HG02642 (cell line): ENCODE data around the gene BTN1A1.
"Not testable (repeated sequence)": the region's sequence is repeated elsewhere in the genome, so short reads cannot be mapped to it uniquely, and the experiment has no call there.

Experiments used
- ATAC-seq: cut with Tn5 transposase; IDR thresholded peaks from one replicate; pipeline ENCODE4 v1.9.1; 2021; ENCODE audit warnings: mild to moderate bottlenecking; ENCODE audit not compliant: unreplicated experiment, poor library complexity

The BTN1A1 gene

DNA sequence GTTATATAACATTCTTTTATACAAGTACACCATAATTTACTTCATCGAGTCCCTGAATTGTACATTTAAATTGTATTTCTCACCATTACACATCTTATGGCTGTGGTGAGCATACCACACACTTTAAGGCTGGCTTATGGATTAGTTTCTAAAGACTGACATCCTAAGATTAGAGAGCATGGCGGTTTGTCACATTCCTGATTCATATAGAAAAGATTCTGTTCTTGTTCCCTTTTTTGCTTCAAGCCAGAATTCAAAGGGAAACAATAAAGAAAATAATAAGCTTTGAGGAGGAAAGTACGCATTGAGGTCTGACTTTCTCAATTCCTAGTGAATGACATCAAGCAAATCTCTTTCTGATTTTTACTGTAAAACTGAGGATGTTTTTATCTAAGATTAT is 2.5 kb downstream of the BTN1A1 start:
- no peak for ATAC-seq

DNA sequence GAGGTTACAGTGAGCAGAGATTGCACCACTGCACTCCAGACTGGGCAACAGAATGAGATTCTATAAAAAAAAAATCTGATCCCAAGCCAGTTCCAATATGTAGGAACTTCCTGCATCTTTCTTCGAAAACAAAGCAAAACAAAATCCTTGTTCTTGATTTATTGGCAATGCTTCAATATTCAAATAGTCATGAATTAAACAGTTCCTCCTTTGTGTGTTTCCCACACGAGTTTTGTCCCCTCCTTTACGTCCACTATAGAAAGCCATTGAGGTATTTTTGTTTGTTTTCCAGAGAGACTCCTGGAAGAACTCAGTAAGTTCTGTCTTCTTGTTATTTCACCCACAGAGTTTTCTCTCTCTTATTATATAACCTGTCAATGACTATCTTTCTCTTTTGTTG is 7.6 kb downstream of the BTN1A1 start:
- no peak for ATAC-seq

DNA sequence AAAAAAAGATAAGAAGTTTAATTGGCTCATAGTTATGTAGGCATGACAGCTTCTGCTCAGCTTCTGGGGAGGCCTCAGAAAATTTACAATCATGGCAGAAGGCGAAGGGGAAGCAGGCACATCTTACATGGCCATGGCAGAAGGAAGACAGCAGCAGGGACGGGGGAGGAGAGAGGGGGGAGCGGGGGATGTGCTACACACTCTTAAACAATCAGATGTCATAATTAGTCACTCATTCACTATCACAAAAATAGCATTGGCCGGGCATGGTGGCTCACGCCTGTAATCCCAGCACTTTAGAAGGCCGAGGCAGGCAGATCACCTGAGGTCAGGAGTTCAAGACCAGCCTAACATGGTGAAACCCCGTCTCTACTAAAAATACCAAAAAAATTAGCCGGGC is 10.9 kb downstream of the BTN1A1 start:
- not testable (repeated sequence) for ATAC-seq

DNA sequence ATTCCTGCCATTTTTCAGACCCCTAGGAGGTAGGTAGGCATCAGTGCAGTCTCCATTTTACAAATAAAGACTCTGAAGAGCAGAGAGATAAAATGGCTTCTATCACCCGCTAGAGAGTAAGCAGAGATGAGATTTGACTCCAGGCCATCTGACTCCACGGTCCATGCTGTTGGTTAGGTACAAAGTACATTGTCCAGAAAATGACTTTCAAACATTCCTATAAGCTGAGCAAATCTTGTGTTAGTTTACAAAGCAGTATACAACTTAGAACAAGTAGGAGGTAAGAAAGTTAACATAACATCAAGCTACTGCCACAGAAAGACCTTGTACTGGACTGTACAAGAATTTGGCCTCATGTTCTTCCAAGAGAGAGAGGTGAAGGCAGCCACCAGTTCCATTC is 14.9 kb downstream of the BTN1A1 start:
- no peak for ATAC-seq

DNA sequence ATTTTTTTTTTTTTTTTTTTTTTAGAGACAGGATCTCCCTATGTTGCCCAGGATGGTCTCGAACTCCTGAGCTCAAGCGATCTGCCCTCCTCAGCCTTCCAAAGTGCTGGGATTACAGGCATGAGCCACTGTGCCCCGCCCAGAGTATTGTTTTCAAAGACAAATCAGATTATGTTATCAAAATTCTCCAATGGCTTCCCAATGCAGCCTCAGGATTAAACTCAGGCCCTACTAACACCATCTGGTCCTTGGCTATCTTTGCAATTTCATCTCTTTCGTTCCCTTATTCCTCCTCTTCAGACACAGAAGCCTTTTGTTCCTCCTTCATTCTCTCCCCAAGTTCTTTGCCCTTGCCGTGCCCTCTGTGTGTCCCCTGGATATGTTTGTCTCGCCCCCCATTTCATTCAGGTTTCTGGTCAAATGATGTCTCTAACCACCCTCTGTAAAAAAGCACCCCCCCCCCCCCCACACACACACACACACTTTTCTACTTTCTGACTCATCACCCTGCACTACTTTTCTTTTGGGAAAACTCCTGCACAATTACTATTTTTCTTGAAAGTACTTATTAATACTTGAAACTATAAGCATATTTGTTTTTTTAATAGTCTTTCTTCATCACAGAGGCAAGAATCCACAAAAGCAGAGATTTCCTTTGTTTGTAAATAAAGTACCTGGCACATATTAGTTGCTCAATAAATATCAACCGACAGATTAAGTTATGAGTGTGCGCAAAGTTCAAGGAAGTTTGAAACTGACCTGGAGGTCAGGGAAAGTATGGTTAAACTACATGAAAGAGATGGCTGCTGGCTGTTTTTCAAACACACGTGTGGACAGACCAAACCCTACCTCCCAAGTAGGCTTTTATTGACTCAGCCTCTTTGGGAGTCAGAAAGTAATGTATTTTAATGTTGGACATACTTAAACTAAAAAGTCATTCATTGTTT is 16.7 kb downstream of the BTN1A1 start:
- no peak for ATAC-seq

DNA sequence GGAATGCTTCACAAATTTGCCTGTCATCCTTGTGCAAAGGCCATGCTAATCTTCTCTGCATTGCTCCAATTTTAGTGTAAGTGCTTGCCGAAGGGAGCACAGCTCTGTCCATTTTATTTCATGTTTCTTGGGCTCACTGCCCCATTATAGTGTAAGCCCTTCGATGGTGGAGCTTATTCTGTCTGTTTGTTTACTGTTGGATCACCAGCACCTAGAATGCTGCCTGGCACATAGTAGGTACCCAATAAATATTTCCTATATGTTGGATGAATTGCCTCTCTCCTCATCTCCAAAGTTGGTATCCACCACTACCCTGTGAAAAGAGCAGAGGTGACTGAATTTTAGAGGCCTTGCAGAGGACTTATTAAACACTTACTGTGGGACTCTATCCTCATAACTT is 19.3 kb downstream of the BTN1A1 start:
- ATAC-seq: no peak

DNA sequence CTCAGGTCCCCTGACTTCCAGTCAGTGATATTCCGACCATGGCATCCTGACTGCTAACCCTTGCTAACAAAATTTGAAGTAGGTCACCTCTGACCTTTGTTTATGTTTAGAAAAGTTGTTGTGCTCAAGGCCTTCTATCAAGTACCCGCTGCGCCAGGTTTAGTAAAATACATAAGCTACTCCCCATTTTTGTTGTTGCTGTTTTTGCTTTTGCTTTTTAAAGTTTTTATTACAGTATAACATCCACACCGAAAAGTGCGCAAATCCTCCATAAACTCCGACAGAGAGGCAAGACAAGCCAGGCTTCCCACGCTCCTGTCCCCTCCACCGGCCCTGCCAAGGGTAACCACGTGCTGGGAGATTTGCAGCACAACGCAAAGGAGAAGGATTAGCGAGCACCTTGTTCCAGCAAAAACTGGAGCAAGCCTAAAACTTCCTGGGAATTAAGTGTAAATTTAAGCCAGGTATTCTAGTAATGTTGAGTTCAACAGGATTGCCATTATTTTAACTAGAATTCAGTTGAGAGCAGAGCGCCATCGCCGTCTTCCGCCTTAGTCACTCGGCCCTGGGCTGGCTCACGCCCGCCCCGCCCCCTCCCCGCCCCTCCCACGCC is 20.2 kb downstream of the BTN1A1 start:
- peak; percentile 35 for ATAC-seq

DNA sequence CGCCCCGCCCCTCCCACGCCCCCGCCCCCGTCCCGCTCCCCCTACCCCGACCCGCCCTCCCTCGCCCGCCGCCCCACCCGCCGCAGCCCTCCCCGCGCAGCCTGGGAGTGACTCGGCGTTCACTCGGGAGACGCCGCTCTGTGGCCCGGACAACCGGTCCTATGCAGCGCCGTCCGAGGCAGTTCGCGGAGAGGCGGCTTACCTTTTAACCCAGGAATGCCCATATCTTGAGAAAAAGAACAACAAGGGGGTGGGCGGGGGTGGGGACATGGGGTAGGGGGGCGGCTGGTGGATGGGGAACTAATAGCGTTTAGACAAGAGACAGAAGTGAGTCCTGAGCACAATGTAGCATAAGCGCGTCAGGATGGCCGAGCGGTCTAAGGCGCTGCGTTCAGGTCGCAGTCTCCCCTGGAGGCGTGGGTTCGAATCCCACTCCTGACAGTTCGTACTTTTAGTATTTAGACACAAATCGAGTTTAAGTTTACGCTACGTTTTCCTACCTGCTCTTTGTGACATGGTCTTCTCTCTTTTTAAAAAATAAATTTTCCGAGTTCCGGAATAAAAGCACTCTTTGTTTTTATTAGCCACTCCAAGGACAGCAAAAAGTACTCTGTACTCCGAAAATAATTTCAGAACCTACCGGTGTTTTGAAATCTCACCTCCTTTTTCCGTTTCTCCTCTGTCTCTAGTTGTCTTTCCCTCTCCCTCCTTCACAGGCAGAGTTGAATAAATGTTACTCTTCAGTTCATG is 20.9 kb downstream of the BTN1A1 start:
- peak; percentile 66 for ATAC-seq

DNA sequence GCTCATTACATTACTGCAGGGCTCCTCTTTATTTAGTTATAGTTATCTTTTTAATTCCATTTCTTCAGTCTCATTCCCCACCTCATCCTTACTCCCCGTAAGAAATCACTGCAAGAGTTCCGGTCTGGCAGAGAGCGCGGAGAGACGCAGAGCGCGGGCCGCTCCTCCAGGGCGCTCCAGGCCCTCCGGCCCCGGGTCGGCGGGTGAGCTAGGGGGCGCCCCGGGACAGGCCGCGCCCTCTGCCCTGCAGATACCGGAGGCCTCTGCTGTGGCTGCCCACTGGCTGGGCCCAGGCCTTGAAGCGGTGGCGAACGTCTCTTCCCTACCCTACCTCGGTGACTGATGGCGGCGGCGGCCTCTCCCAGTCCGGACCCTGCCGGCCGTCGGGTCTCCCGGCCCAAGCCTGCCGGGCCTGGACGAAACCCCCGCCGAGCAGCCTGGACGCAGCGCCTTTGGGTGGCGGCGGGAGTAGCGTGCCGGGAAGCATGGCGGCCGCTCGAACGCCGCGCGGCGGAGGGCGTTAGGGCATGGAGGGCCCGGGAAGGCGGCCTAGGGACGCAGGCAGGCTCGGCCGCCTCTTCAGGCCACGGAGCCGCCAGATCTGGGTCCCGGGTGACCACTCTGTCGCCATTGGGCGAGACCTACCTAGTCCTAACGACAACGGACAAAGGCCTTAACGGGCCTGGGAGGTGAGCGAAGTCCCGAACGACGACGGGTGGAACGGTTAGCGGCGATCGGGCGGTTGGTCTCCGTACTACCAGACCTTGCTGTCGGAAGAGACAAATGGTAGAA is 21.7 kb downstream of the BTN1A1 start:
- peak; percentile 84 for ATAC-seq

DNA sequence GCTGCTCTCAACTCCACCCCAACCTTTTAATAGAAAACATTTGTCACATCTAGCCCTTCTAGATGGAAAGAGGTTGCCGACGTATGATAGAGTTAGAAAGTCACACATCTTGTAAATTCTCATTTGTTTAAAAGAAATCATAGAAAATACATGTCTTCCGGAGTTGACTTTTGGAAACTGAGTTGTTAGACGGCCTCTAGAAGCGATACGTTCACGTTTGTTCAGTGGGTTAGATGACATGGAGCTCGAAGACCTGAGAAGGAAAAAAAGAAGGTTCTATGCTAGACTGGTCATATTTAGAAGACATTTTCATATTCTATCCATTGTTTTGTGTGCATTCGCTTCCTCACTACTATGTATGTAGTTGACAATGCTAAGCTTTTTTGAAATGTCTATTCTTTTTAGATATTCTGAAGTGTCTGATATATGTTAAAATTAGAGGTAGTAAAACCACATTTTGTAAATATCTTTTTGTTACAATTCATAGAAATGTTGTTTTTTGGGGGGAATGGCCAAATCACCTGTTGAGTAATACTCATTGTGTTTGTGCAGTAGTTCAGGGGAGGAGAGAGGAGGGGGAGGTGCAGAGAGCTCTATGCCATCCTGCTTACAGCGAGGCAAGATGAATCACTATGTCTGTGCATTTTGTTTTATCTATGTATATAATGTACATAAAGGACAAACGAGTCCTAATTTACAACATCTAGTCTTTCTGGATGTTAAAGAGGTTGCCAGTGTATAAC is 22.6 kb downstream of the BTN1A1 start:
- ATAC-seq: not testable (repeated sequence)

DNA sequence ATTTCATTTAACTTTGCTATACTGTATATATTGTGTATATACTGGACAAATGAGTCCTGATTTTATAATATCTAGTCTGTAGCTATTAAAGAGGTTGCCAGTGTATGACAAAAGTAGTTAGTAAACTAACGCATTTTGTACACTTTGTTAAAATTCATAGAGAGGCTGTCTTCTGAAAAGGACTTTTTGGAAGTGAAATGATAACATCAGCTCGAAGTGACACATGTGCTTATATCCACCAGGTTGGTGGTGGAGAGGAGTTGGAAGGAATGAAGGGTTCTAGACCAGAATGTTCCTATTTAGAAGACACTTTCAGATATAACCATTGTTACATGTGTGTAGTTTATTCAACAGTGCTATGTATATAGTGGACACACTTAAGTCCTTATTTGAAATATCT is 24.2 kb downstream of the BTN1A1 start:
- ATAC-seq: not testable (repeated sequence)

DNA sequence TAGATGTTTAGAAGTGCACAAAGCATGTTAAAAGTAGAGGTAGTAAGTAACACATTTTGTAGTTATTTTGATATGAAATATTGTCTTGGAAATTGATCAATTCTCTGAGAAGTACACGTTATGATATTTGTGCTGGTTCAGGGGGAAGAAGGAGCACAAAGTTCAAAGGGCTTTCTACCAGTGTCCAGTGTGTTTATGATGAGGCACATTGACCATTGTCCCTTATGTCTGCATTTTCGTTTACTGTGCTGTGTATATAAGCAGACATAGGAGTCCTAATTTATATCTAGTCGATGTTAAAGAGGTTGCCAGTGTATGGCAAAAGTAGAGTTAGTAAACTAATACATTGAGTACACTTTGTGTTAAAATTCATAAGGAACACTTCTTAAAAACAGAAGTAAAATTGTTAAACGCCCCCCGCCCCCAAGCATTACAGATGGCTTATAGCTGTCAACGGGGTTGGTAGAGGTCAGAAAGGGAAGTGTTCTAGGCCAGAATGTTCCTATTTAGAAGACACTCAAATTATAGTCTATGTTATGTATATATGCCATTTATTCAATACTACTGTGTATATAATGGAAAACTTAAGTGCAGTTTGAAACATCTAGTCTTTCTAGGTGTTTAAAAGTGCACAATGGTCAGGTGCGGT is 24.7 kb downstream of the BTN1A1 start:
- ATAC-seq: no peak

DNA sequence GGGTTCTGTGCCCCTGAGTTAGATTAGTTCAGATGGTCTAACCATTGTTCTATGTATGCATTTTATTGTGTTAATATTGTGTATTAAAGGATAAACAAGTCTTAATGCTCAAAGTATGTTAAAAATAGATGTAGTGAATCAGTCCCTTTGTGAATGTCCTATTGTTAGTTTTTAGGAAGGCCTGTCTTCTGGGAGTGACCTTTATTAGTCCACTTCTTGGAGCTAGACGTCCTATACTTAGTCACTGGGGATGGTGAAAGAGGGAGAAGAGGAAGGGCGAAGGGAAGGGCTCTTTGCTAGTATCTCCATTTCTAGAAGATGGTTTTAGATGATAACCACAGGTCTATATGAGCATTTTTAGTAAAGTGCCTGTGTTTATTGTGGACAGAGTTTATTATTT is 25.7 kb downstream of the BTN1A1 start:
- no peak for ATAC-seq

DNA sequence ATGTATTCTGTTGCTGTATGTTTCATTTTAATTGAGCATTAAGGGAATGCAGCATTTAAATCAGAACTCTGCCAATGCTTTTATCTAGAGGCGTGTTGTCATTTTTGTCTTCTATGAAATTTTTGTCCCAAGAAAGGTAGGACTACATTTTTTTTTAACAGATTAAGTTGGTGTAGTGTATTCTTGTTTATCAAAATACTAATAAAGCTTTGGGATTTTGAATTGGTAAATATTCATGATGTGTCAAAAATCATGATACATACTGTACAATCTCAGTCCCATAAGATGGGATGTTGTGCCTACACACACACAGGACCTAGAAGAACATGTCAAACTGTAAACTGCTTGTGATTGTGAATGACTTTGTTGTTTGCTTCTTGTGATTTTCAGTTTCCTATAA is 26.8 kb downstream of the BTN1A1 start:
- ATAC-seq: no peak

DNA sequence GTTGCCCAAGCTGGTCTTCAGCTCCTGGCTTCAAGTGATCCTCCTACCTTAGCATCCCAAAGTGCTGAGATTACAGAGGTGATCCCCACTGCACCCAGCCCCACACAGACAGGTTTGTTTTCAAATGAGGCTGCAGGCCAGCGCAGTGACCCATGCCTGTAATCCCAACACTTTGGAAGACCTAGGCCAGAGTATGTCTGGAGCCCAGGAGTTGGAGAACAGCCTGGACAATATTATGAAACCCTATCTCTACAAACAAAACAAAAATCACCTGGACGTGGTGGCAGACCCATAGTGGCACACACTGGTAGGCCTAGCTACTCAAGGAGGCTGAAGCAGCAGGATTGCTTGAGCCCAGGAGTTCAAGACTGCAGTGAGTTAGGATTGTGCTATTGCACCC is 30.1 kb downstream of the BTN1A1 start:
- no peak for ATAC-seq

DNA sequence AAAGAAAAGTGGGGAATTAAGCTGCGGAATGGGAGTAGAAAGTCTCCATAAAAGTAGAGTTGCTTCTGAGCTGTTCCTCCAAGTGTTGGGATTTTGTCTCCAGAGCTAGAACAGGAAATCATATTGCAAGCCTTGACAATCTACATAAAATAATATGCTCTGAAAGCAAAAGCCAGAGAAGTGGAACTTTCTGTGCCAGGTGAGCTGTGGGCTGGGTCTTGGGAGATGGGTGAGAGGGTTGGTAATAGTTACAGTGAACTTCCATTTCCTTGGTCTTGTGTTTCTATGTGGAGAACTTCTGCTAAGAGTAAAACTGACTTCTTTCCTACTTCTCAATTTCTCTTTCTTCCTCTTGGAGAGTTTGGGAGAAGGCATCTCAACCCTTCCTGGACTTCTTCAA is 31.8 kb downstream of the BTN1A1 start:
- ATAC-seq: no peak

DNA sequence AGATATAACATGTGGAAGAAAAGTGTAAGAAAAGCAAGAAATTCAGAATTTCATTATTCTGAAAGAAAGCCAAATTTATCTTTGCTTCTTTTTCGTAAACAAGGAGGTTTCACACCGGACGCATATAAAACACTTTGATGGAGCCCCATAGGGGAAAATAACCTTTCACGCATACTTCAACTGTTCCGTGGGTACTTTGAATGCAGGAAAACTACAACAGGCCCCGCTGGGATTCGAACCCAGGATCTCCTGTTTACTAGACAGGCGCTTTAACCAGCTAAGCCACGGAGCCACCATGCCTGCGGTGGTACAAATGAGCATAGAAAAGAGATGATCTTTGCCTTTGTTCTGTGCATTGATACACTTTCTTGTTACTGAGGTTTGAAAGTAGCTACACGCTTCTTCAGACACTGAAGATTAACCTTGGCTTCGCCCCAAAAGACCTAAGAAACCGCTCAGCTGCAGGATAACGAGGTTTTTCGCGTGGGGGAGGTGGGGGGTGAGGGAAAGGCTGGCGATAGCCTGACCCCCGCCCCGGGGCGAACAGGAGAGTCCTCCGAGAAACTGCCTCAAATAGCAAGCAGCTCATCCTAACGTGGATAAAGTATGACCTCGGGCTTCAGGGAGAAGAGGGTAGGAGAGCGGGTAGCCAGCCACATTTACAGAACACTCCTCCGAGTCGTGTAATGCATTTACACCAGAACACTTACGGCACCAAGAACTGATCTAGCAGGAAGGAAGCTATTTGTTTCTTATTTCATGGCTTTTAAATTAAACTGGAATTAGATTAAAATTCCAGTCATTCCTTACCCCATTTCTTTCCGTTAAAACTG is 32.8 kb downstream of the BTN1A1 start:
- ATAC-seq: peak; percentile 34

DNA sequence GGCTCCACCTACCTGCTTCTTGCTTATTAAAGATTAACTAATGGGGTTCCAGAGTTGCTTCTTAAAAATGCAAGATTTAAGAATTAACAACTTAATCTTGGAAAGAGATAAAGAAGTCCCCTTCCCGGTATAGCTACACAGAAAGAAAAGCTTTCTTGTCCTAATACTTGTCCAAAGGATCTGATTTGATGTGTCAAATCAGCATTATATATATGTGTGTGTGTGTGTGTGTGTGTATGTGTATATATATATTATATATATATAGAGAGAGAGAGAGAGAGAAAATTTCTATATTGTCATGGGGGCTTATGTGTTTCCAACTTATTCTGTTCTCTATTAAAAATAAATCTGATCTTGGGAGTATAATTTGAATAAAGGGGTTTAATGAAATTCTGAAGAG is 33.4 kb downstream of the BTN1A1 start:
- ATAC-seq: no peak
